Natural killer cell (primary cell): Measurements from ENCODE around the gene CPXM1. TPM values are rescaled to one million over a fixed set of nuclear protein-coding genes. Genes with fewer than 3 reads are reported as not detected.
A peak's percentile ranks its signal among the peaks of the same experiment; 100 is the strongest.

Source experiments
- ATAC-seq, 3 donors: fragments of 150-1000 bp in 2 of 3; fragments of 200-7000 bp in 1 of 3; cut with Tn5 transposase; 1 replicate in 1 of 3; 2 replicates in 2 of 3; pipeline ENCODE4 v1.10.0; 2021; ENCODE audit warnings: mild to moderate bottlenecking in 2 of 3, moderate library complexity in 2 of 3
- DNase-seq, 2 donors: peaks; one replicate each; pipeline versions ENCODE4 v3.0.0 to v3.0.0-alpha.2; 2013 to 2021; ENCODE audit warnings: mixed read lengths in 1 of 2
- H3K27ac ChIP-seq: one replicate; pipeline ENCODE4 v1.5.1; 2013; ENCODE audit warnings: mild to moderate bottlenecking, low read length
- H3K27me3 ChIP-seq: one replicate; pipeline ENCODE4 v1.6.1; 2013; ENCODE audit warnings: low read length; ENCODE audit not compliant: control insufficient read depth, insufficient read depth
- H3K36me3 ChIP-seq: one replicate; pipeline ENCODE4 v1.6.1; 2013; ENCODE audit warnings: low read length; ENCODE audit not compliant: control insufficient read depth, insufficient read depth
- H3K4me1 ChIP-seq: one replicate; pipeline ENCODE4 v1.6.1; 2013; ENCODE audit warnings: low read length; ENCODE audit not compliant: control insufficient read depth, insufficient read depth
- H3K4me3 ChIP-seq: one replicate; pipeline ENCODE4 v1.5.1; 2013; ENCODE audit warnings: low read length
- H3K9me3 ChIP-seq: one replicate; pipeline ENCODE4 v1.6.1; 2013; ENCODE audit warnings: low read length; ENCODE audit not compliant: control insufficient read depth, insufficient read depth
- H3K27ac Mint-ChIP-seq, 2 donors: one replicate each; pipeline ENCODE4 v1.8.0; 2022; ENCODE audit warnings: mild to moderate bottlenecking in 2 of 2, mixed read lengths in 2 of 2, moderate library complexity in 1 of 2
- H3K27me3 Mint-ChIP-seq, 2 donors: one replicate each; pipeline ENCODE4 v1.8.0; 2022; ENCODE audit warnings: low read depth in 2 of 2, mixed read lengths in 2 of 2
- H3K36me3 Mint-ChIP-seq: one replicate; pipeline ENCODE4 v1.8.0; 2022; ENCODE audit warnings: mixed read lengths
- H3K4me1 Mint-ChIP-seq, 2 donors: one replicate each; pipeline ENCODE4 v1.8.0; 2022; ENCODE audit warnings: mixed read lengths in 2 of 2
- H3K4me3 Mint-ChIP-seq: one replicate; pipeline ENCODE4 v1.8.0; 2022; ENCODE audit warnings: mild to moderate bottlenecking, moderate library complexity, mixed read lengths
- H3K9me3 Mint-ChIP-seq, 2 donors: one replicate each; pipeline ENCODE4 v1.8.0; 2022; ENCODE audit warnings: mixed read lengths in 2 of 2
- WGBS: methylation state at CpG from one replicate; pipeline ENCODE4 v1.1.7; 2013; ENCODE audit warnings: missing lambda C conversion rate; ENCODE audit not compliant: insufficient coverage; 5-methylcytosine and 5-hydroxymethylcytosine counted together
- intact Hi-C: fragments of 100-400 bp; cut with micrococcal nuclease; formaldehyde crosslinking; loops from one replicate; pipeline ENCODE4 v1.14.2; 2022
- total RNA-seq, 4 donors: library from RNA; stranded (reverse); fragments of 120-200 nt in 1 of 4; gene quantifications; one replicate each; pipeline versions ENCODE4 v1.2.3 to v1.2.4, GENCODE V29; 2013 to 2022
- TF ChIP-seq, protein P1 (sequence below): fragments of 200-600 bp; IDR thresholded peaks from one replicate; pipeline ENCODE4 v1.8.0; 2022; ENCODE audit warnings: antibody characterized with exemption

CPXM1 gene
- total RNA-seq, 3 donors from 2014 or later (not counting 1 experiment from before 2014, with no cell fraction given): 0.49 to 2.3 (median 1.5) TPM

DNA sequence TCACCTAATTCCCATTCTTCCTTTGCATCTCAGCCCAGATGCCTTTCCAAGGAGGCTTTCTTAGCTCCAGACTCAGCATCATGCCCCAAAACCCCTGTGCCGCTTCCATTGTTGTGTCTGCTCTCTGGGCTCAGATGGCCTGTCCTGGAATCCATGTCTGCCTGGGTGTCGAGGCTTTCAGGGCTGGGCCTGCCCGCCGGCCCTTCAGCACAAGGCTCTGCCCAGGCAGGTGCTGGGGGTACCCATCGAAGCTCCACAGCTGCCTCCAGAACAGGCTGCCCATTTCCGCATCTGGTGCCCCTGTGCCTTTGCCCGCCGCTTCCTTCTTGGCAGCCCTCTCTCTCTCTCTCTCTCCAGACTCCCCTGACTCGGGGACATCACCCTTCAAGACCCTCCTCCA, 1.2 kb downstream of the CPXM1 start:
- DNase-seq (no peak), ATAC-seq (no peak)
- WGBS: 60% methylated on average over 9 of the region's 9 CpGs
- Mint-ChIP-seq H3K27me3 (peaks cover 38 to 53% of the 10 kb centered on the region in 2 donors), H3K4me1 (peaks cover 25 to 26% of the 10 kb centered on the region in 2 donors), H3K36me3 (no peaks in the 10 kb centered on the region), H3K9me3 (no peaks in the 10 kb centered on the region), H3K27ac (peak overlapping the region in 1 of 2 donors; percentile 44), H3K4me3 (peak overlapping the region; percentile 94)
- TF ChIP-seq, protein P1, sequence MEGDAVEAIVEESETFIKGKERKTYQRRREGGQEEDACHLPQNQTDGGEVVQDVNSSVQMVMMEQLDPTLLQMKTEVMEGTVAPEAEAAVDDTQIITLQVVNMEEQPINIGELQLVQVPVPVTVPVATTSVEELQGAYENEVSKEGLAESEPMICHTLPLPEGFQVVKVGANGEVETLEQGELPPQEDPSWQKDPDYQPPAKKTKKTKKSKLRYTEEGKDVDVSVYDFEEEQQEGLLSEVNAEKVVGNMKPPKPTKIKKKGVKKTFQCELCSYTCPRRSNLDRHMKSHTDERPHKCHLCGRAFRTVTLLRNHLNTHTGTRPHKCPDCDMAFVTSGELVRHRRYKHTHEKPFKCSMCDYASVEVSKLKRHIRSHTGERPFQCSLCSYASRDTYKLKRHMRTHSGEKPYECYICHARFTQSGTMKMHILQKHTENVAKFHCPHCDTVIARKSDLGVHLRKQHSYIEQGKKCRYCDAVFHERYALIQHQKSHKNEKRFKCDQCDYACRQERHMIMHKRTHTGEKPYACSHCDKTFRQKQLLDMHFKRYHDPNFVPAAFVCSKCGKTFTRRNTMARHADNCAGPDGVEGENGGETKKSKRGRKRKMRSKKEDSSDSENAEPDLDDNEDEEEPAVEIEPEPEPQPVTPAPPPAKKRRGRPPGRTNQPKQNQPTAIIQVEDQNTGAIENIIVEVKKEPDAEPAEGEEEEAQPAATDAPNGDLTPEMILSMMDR: no peak
- H3K27me3 ChIP-seq: peaks cover 20% of the 10 kb centered on the region
- H3K4me1 ChIP-seq: peaks cover 20% of the 10 kb centered on the region
- no peaks in the 10 kb centered on the region for H3K36me3 ChIP-seq
- H3K4me3 ChIP-seq: no peak overlapping the region
- intact Hi-C loops: no loop called here
- no peaks in the 10 kb centered on the region for H3K9me3 ChIP-seq
- no peak overlapping the region for H3K27ac ChIP-seq

DNA sequence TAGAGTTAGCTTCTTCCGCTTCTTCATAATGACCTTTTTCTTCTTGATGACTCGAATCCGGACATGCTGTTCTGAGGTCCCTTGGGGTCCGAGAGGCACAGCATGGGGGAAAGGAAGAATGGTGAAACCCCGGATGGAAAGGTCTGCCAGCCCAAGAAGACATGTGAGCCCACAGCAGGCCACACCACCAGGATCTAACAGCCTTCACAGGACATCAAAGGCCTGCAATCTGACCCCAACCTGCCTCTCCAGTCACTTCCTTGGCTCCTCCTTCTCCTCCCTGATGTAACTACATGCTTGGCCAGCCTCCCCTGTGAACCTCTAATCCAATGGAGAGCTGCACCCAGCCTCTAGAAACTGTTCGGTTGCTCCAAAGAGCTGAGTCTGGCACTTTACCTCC, 1.6 kb downstream of the CPXM1 start:
- Histone ChIP-seq H3K9me3 (no peaks in the 10 kb centered on the region), H3K27ac (no peak overlapping the region), H3K36me3 (no peaks in the 10 kb centered on the region), H3K4me1 (peaks cover 20% of the 10 kb centered on the region), H3K27me3 (peaks cover 20% of the 10 kb centered on the region), H3K4me3 (no peak overlapping the region)
- H3K9me3 Mint-ChIP-seq: no peaks in the 10 kb centered on the region
- intact Hi-C loops: no loop called here
- H3K36me3 Mint-ChIP-seq: no peaks in the 10 kb centered on the region
- H3K27ac Mint-ChIP-seq: no peak overlapping the region
- H3K4me3 Mint-ChIP-seq: peak overlapping the region; percentile 94
- TF ChIP-seq, protein P1: no peak
- DNase-seq (no peak), ATAC-seq (no peak)
- 82% methylated on average over 6 of the region's 6 CpGs for WGBS
- peaks cover 25 to 26% of the 10 kb centered on the region in 2 donors for H3K4me1 Mint-ChIP-seq
- peaks cover 35 to 48% of the 10 kb centered on the region in 2 donors for H3K27me3 Mint-ChIP-seq

- Mint-ChIP-seq H3K4me3 (no peak overlapping the region), H3K4me1 (peaks cover 25 to 26% of the 10 kb centered on the region in 2 donors), H3K9me3 (no peaks in the 10 kb centered on the region), H3K36me3 (no peaks in the 10 kb centered on the region), H3K27me3 (peaks cover 35 to 45% of the 10 kb centered on the region in 2 donors), H3K27ac (no peak overlapping the region)
- DNase-seq (no peak), ATAC-seq (no peak)
- H3K27ac ChIP-seq: no peak overlapping the region
- peaks cover 20% of the 10 kb centered on the region for H3K27me3 ChIP-seq
- peaks cover 20% of the 10 kb centered on the region for H3K4me1 ChIP-seq
- H3K9me3 ChIP-seq: no peaks in the 10 kb centered on the region
- no peak overlapping the region for H3K4me3 ChIP-seq
- TF ChIP-seq, protein P1: no peak
- intact Hi-C loops: no loop called here
- no peaks in the 10 kb centered on the region for H3K36me3 ChIP-seq
- WGBS: 91% methylated on average over 19 of the region's 19 CpGs
These were observed 2.2 kb downstream of the CPXM1 start for GRCh38 chr20:2798095-2798805.
